Loucy (cell line): ENCODE data around the gene TGFB3.

ENCODE experiments used
- EZH2phosphoT487 ChIP-seq: fragments of 200-600 bp; IDR thresholded peaks from 2 replicates; pipeline ENCODE4 v1.6.1; 2018; ENCODE audit warnings: antibody characterized with exemption, mild to moderate bottlenecking, moderate library complexity, borderline replicate concordance
- TF ChIP-seq, protein P1 (sequence below): fragments of 200-600 bp; sonication (generic); conservative IDR thresholded peaks from 2 replicates; pipeline ENCODE4 v1.5.1; 2014; ENCODE audit warnings: mild to moderate bottlenecking, antibody characterized with exemption, low read length

DNA sequence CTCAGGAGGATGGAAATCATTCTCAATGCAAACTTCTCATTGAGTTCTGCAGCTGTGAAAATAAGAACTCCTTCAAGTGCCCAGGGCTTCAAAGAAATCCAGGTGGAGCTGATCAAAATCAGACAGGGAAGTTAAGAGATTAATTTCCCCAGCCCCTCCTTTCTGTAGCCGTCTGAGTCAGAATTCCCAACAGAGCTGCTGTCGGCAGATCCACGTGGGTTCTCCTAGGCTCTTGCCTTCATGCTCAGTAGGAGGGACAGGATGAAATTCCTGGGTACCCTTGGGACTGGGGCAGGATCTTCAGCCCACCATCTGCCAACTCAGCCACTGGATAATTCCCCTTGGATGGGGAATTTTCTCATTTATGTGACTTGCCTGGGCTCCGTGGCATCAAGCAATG lies 13.3 kb downstream of the TGFB3 start:
- TF ChIP-seq, protein P1, sequence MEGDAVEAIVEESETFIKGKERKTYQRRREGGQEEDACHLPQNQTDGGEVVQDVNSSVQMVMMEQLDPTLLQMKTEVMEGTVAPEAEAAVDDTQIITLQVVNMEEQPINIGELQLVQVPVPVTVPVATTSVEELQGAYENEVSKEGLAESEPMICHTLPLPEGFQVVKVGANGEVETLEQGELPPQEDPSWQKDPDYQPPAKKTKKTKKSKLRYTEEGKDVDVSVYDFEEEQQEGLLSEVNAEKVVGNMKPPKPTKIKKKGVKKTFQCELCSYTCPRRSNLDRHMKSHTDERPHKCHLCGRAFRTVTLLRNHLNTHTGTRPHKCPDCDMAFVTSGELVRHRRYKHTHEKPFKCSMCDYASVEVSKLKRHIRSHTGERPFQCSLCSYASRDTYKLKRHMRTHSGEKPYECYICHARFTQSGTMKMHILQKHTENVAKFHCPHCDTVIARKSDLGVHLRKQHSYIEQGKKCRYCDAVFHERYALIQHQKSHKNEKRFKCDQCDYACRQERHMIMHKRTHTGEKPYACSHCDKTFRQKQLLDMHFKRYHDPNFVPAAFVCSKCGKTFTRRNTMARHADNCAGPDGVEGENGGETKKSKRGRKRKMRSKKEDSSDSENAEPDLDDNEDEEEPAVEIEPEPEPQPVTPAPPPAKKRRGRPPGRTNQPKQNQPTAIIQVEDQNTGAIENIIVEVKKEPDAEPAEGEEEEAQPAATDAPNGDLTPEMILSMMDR: no peak
- no peak for TF ChIP-seq EZH2phosphoT487
